Measurements from ENCODE around the gene EPB41L2. TPM values are rescaled to one million over a fixed set of nuclear protein-coding genes. Genes with fewer than 3 reads are reported as not detected.

EPB41L2 gene
- total and polyA plus RNA-seq, 2 experiments from 2014 or later: 76.2 to 91.7 TPM

DNA sequence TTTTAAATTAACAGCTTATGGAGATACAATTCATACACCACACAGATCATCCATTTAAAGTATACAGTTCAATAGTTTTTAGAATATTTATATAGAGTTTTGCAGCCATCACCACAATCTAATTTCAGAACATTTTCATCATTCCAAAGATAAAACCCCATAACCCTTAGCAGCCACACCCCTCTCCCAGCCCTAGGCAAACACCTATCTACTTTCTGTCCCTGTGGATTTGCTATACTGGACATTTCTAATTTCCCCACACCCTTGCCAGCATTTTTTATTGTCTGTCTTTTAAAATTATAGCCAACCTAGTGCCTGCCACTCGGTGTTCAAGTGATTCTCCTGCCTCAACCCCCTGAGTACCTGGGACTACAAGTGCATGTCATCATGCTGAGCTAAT, 49.2 kb upstream of the EPB41L2 start:
- H3K36me3 ChIP-seq (ENCODE audit: insufficient read depth): no peaks in the 10 kb centered on the region
- no peaks in the 10 kb centered on the region for H3K4me1 Mint-ChIP-seq
- H3K27me3 ChIP-seq (ENCODE audit: insufficient read depth): no peaks in the 10 kb centered on the region
- H4K20me1 ChIP-seq (replicated peaks; ENCODE audit: insufficient read depth): no peaks in the 10 kb centered on the region
- H3K4me3 Mint-ChIP-seq: no peak overlapping the region
- peaks cover under 1% of the 10 kb centered on the region for H3K27me3 Mint-ChIP-seq (ENCODE audit: insufficient read depth, low read depth, poor library complexity)
- no peak for DNase-seq (ENCODE audit: low spot score)
- no peaks in the 10 kb centered on the region for H3K9me2 ChIP-seq (ENCODE audit: insufficient read depth)
- H3K4me2 ChIP-seq: no peak overlapping the region
- peaks cover 5% of the 10 kb centered on the region for H3K9me3 Mint-ChIP-seq
- no peak overlapping the region for H3K4me3 ChIP-seq
- H3K27ac Mint-ChIP-seq: no peak overlapping the region
- no peaks in the 10 kb centered on the region for H3F3A ChIP-seq (replicated peaks; ENCODE audit: low read depth)
- H3K27ac ChIP-seq (ENCODE audit: low read depth): no peak overlapping the region
- no peak overlapping the region for H2AFZ ChIP-seq
- peaks cover 5% of the 10 kb centered on the region; the same call in 1 of the 3 replicates for H3K36me3 Mint-ChIP-seq (ENCODE audit: low read depth)
- ATAC-seq: no peak
- TF ChIP-seq ZNF114 (CRISPR knock-in tag; IDR thresholded peaks at IDR 0.05) (no peak), ZNF331 (CRISPR knock-in tag; IDR thresholded peaks at IDR 0.05; ENCODE audit: low read depth) (no peak), CREB1 (CRISPR knock-in tag; IDR thresholded peaks at IDR 0.05; ENCODE audit: low read depth) (no peak), EZH2 (IDR thresholded peaks at IDR 0.05; ENCODE audit: low read depth, unreplicated experiment) (no peak), NANOG (IDR thresholded peaks at IDR 0.05; ENCODE audit: borderline replicate concordance) (no peak), POLR2AphosphoS5 (IDR thresholded peaks at IDR 0.05; ENCODE audit: low read depth) (no peak), STAT1 (IDR thresholded peaks at IDR 0.05; ENCODE audit: unreplicated experiment) (no peak), JUNB (IDR thresholded peaks at IDR 0.05; ENCODE audit: unreplicated experiment) (no peak), EZH2phosphoT487 (IDR thresholded peaks at IDR 0.05; ENCODE audit: unreplicated experiment) (no peak)
- TF ChIP-seq, protein P1, sequence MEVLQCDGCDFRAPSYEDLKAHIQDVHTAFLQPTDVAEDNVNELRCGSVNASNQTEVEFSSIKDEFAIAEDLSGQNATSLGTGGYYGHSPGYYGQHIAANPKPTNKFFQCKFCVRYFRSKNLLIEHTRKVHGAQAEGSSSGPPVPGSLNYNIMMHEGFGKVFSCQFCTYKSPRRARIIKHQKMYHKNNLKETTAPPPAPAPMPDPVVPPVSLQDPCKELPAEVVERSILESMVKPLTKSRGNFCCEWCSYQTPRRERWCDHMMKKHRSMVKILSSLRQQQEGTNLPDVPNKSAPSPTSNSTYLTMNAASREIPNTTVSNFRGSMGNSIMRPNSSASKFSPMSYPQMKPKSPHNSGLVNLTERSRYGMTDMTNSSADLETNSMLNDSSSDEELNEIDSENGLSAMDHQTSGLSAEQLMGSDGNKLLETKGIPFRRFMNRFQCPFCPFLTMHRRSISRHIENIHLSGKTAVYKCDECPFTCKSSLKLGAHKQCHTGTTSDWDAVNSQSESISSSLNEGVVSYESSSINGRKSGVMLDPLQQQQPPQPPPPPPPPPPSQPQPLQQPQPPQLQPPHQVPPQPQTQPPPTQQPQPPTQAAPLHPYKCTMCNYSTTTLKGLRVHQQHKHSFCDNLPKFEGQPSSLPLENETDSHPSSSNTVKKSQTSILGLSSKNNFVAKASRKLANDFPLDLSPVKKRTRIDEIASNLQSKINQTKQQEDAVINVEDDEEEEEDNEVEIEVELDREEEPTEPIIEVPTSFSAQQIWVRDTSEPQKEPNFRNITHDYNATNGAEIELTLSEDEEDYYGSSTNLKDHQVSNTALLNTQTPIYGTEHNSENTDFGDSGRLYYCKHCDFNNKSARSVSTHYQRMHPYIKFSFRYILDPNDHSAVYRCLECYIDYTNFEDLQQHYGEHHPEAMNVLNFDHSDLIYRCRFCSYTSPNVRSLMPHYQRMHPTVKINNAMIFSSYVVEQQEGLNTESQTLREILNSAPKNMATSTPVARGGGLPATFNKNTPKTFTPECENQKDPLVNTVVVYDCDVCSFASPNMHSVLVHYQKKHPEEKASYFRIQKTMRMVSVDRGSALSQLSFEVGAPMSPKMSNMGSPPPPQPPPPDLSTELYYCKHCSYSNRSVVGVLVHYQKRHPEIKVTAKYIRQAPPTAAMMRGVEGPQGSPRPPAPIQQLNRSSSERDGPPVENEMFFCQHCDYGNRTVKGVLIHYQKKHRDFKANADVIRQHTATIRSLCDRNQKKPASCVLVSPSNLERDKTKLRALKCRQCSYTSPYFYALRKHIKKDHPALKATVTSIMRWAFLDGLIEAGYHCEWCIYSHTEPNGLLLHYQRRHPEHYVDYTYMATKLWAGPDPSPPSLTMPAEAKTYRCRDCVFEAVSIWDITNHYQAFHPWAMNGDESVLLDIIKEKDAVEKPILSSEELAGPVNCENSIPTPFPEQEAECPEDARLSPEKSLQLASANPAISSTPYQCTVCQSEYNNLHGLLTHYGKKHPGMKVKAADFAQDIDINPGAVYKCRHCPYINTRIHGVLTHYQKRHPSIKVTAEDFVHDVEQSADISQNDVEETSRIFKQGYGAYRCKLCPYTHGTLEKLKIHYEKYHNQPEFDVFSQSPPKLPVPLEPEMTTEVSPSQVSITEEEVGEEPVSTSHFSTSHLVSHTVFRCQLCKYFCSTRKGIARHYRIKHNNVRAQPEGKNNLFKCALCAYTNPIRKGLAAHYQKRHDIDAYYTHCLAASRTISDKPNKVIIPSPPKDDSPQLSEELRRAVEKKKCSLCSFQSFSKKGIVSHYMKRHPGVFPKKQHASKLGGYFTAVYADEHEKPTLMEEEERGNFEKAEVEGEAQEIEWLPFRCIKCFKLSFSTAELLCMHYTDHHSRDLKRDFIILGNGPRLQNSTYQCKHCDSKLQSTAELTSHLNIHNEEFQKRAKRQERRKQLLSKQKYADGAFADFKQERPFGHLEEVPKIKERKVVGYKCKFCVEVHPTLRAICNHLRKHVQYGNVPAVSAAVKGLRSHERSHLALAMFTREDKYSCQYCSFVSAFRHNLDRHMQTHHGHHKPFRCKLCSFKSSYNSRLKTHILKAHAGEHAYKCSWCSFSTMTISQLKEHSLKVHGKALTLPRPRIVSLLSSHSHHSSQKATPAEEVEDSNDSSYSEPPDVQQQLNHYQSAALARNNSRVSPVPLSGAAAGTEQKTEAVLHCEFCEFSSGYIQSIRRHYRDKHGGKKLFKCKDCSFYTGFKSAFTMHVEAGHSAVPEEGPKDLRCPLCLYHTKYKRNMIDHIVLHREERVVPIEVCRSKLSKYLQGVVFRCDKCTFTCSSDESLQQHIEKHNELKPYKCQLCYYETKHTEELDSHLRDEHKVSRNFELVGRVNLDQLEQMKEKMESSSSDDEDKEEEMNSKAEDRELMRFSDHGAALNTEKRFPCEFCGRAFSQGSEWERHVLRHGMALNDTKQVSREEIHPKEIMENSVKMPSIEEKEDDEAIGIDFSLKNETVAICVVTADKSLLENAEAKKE (CRISPR knock-in tag; IDR thresholded peaks at IDR 0.05): no peak
- TF ChIP-seq, protein P2, sequence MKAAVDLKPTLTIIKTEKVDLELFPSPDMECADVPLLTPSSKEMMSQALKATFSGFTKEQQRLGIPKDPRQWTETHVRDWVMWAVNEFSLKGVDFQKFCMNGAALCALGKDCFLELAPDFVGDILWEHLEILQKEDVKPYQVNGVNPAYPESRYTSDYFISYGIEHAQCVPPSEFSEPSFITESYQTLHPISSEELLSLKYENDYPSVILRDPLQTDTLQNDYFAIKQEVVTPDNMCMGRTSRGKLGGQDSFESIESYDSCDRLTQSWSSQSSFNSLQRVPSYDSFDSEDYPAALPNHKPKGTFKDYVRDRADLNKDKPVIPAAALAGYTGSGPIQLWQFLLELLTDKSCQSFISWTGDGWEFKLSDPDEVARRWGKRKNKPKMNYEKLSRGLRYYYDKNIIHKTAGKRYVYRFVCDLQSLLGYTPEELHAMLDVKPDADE (IDR thresholded peaks at IDR 0.05): no peak
- TF ChIP-seq, protein P3, sequence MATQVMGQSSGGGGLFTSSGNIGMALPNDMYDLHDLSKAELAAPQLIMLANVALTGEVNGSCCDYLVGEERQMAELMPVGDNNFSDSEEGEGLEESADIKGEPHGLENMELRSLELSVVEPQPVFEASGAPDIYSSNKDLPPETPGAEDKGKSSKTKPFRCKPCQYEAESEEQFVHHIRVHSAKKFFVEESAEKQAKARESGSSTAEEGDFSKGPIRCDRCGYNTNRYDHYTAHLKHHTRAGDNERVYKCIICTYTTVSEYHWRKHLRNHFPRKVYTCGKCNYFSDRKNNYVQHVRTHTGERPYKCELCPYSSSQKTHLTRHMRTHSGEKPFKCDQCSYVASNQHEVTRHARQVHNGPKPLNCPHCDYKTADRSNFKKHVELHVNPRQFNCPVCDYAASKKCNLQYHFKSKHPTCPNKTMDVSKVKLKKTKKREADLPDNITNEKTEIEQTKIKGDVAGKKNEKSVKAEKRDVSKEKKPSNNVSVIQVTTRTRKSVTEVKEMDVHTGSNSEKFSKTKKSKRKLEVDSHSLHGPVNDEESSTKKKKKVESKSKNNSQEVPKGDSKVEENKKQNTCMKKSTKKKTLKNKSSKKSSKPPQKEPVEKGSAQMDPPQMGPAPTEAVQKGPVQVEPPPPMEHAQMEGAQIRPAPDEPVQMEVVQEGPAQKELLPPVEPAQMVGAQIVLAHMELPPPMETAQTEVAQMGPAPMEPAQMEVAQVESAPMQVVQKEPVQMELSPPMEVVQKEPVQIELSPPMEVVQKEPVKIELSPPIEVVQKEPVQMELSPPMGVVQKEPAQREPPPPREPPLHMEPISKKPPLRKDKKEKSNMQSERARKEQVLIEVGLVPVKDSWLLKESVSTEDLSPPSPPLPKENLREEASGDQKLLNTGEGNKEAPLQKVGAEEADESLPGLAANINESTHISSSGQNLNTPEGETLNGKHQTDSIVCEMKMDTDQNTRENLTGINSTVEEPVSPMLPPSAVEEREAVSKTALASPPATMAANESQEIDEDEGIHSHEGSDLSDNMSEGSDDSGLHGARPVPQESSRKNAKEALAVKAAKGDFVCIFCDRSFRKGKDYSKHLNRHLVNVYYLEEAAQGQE (IDR thresholded peaks at IDR 0.05; ENCODE audit: unreplicated experiment): no peak
- TF ChIP-seq, protein P4, sequence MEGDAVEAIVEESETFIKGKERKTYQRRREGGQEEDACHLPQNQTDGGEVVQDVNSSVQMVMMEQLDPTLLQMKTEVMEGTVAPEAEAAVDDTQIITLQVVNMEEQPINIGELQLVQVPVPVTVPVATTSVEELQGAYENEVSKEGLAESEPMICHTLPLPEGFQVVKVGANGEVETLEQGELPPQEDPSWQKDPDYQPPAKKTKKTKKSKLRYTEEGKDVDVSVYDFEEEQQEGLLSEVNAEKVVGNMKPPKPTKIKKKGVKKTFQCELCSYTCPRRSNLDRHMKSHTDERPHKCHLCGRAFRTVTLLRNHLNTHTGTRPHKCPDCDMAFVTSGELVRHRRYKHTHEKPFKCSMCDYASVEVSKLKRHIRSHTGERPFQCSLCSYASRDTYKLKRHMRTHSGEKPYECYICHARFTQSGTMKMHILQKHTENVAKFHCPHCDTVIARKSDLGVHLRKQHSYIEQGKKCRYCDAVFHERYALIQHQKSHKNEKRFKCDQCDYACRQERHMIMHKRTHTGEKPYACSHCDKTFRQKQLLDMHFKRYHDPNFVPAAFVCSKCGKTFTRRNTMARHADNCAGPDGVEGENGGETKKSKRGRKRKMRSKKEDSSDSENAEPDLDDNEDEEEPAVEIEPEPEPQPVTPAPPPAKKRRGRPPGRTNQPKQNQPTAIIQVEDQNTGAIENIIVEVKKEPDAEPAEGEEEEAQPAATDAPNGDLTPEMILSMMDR (conservative IDR thresholded peaks at IDR 0.05; ENCODE audit: low read depth in 2 of 2): no peak
- H3K4me1 ChIP-seq (ENCODE audit: insufficient read depth): no peaks in the 10 kb centered on the region
- no peaks in the 10 kb centered on the region for H3K79me2 ChIP-seq (replicated peaks; ENCODE audit: insufficient read depth)

All from GM23338 (cell line).